Measurements from ENCODE around the gene ASXL1. TPM values are rescaled to one million over a fixed set of nuclear protein-coding genes. Genes with fewer than 3 reads are reported as not detected.
"Not testable (repeated sequence)": the region's sequence is repeated elsewhere in the genome, so short reads cannot be mapped to it uniquely, and the experiment has no call there.

ASXL1 gene
- total and polyA plus RNA-seq, 2 experiments from 2014 or later: 10.4 to 29.0 TPM

DNA sequence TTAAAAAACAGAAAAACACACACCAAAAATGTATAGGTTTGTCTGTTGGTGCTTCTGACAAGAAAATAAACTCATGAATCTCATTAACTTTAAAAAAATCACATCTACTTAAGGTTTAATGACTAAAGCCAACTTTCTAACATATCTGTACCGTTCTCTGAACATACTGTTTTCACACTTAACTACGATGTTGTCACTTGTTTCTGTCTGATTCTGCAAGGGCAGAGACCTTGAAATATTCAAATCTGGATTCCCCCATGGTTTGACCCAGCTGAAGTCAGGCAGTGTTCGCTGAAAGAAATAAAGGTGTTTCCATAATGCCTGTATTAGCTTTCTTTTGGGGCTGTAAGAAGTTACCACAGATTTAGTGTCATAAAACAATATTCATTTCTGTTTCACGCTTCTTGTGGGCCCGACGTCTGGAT lies 2.7 kb upstream of the ASXL1 start (continued):
- TF ChIP-seq, protein P1, sequence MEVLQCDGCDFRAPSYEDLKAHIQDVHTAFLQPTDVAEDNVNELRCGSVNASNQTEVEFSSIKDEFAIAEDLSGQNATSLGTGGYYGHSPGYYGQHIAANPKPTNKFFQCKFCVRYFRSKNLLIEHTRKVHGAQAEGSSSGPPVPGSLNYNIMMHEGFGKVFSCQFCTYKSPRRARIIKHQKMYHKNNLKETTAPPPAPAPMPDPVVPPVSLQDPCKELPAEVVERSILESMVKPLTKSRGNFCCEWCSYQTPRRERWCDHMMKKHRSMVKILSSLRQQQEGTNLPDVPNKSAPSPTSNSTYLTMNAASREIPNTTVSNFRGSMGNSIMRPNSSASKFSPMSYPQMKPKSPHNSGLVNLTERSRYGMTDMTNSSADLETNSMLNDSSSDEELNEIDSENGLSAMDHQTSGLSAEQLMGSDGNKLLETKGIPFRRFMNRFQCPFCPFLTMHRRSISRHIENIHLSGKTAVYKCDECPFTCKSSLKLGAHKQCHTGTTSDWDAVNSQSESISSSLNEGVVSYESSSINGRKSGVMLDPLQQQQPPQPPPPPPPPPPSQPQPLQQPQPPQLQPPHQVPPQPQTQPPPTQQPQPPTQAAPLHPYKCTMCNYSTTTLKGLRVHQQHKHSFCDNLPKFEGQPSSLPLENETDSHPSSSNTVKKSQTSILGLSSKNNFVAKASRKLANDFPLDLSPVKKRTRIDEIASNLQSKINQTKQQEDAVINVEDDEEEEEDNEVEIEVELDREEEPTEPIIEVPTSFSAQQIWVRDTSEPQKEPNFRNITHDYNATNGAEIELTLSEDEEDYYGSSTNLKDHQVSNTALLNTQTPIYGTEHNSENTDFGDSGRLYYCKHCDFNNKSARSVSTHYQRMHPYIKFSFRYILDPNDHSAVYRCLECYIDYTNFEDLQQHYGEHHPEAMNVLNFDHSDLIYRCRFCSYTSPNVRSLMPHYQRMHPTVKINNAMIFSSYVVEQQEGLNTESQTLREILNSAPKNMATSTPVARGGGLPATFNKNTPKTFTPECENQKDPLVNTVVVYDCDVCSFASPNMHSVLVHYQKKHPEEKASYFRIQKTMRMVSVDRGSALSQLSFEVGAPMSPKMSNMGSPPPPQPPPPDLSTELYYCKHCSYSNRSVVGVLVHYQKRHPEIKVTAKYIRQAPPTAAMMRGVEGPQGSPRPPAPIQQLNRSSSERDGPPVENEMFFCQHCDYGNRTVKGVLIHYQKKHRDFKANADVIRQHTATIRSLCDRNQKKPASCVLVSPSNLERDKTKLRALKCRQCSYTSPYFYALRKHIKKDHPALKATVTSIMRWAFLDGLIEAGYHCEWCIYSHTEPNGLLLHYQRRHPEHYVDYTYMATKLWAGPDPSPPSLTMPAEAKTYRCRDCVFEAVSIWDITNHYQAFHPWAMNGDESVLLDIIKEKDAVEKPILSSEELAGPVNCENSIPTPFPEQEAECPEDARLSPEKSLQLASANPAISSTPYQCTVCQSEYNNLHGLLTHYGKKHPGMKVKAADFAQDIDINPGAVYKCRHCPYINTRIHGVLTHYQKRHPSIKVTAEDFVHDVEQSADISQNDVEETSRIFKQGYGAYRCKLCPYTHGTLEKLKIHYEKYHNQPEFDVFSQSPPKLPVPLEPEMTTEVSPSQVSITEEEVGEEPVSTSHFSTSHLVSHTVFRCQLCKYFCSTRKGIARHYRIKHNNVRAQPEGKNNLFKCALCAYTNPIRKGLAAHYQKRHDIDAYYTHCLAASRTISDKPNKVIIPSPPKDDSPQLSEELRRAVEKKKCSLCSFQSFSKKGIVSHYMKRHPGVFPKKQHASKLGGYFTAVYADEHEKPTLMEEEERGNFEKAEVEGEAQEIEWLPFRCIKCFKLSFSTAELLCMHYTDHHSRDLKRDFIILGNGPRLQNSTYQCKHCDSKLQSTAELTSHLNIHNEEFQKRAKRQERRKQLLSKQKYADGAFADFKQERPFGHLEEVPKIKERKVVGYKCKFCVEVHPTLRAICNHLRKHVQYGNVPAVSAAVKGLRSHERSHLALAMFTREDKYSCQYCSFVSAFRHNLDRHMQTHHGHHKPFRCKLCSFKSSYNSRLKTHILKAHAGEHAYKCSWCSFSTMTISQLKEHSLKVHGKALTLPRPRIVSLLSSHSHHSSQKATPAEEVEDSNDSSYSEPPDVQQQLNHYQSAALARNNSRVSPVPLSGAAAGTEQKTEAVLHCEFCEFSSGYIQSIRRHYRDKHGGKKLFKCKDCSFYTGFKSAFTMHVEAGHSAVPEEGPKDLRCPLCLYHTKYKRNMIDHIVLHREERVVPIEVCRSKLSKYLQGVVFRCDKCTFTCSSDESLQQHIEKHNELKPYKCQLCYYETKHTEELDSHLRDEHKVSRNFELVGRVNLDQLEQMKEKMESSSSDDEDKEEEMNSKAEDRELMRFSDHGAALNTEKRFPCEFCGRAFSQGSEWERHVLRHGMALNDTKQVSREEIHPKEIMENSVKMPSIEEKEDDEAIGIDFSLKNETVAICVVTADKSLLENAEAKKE (CRISPR knock-in tag; IDR thresholded peaks at IDR 0.05): no peak
- no peak for TF ChIP-seq ZNF114 (CRISPR knock-in tag; IDR thresholded peaks at IDR 0.05)
- no peak for TF ChIP-seq NANOG (IDR thresholded peaks at IDR 0.05; ENCODE audit: borderline replicate concordance)
- no peak for TF ChIP-seq ZNF331 (CRISPR knock-in tag; IDR thresholded peaks at IDR 0.05; ENCODE audit: low read depth)

DNA sequence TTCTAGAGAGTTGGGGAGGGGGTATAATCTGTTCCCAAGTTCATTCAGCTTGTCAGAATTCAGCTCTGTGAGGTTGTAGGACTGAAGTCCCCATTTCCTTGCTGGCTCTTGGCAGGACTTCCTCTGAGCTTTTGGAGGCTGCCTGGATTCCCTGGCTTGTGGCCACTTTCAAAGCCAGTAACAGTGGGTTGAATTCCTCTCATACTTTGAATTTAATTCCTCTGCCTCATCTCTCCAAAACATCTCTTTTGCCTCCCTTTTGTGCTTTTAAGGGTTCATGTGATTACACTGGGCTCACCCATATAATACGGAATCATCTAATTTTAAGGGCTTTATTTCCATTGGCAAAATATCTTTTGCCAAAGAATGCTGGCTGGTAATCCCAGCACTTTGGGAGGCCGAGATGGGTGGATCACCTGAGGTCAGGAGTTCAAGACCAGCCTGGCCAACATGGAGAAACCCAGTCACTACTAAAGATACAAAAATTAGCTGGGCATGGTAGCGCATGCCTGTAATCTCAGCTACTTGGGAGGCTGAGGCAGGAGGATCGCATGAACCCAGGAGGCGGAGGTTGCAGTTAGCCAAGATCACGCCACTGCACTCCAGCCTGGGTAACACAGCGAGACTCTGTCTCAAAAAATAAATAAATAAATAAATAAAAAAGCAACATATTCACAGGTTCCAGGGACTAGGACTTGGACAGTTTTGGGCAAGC lies 2.1 kb upstream of the ASXL1 start:
- H3K4me3 Mint-ChIP-seq; H3K9me3 Mint-ChIP-seq; H2AFZ ChIP-seq; H3K27ac ChIP-seq (ENCODE audit: low read depth); H3K36me3 ChIP-seq (ENCODE audit: insufficient read depth); H3K36me3 Mint-ChIP-seq (ENCODE audit: low read depth); H3K4me2 ChIP-seq; H3K27ac Mint-ChIP-seq; H3K4me3 ChIP-seq; ATAC-seq; H3K9me2 ChIP-seq (ENCODE audit: insufficient read depth): not testable (repeated sequence)
- H3K79me2 ChIP-seq (replicated peaks; ENCODE audit: insufficient read depth): peaks cover 16% of the 10 kb centered on the region
- Mint-ChIP-seq H3K27me3 (ENCODE audit: insufficient read depth, low read depth, poor library complexity) (peaks cover 30% of the 10 kb centered on the region), H3K4me1 (peaks cover 12% of the 10 kb centered on the region)
- H3K27me3 ChIP-seq (ENCODE audit: insufficient read depth): peaks cover 42% of the 10 kb centered on the region
- H3F3A ChIP-seq (replicated peaks; ENCODE audit: low read depth): peaks cover 18% of the 10 kb centered on the region
- H4K20me1 ChIP-seq (replicated peaks; ENCODE audit: insufficient read depth): peaks cover 23% of the 10 kb centered on the region
- H3K4me1 ChIP-seq (ENCODE audit: insufficient read depth): peaks cover 21% of the 10 kb centered on the region
- DNase-seq (ENCODE audit: low spot score): peak; percentile 18

Data from GM23338 (cell line).